GM21717 (cell line): ENCODE results near the gene IL19.
A peak's percentile ranks its signal among the peaks of the same experiment; 100 is the strongest.

Source experiments
- ATAC-seq: cut with Tn5 transposase; IDR thresholded peaks from one replicate; pipeline ENCODE4 v1.9.1; 2021; ENCODE audit warnings: mild to moderate bottlenecking, moderate library complexity; ENCODE audit not compliant: unreplicated experiment

IL19 gene

GRCh38 chr1:206797534-206798383 is 27.2 kb downstream of the IL19 start:
- no peak for ATAC-seq

GRCh38 chr1:206798384-206798996 is 27.9 kb downstream of the IL19 start:
- ATAC-seq, result no peak

- no peak for ATAC-seq
Measured at GRCh38 chr1:206799311-206799710, 28.7 kb downstream of the IL19 start.

GRCh38 chr1:206800411-206800810 is 29.8 kb downstream of the IL19 start:
- ATAC-seq, result no peak

GRCh38 chr1:206800891-206801290 is 30.3 kb downstream of the IL19 start:
- ATAC-seq, result no peak

GRCh38 chr1:206801467-206801866 is 30.9 kb downstream of the IL19 start:
- ATAC-seq, result no peak

- no peak for ATAC-seq
Measured at GRCh38 chr1:206802401-206802800, 31.8 kb downstream of the IL19 start.

GRCh38 chr1:206803221-206803730 is 32.7 kb downstream of the IL19 start:
- peak; percentile 93 for ATAC-seq

GRCh38 chr1:206804156-206804737 is 33.7 kb downstream of the IL19 start:
- no peak for ATAC-seq

- ATAC-seq, result no peak
Measured at GRCh38 chr1:206805357-206805756, 34.8 kb downstream of the IL19 start.

GRCh38 chr1:206808615-206809014 is 38.0 kb downstream of the IL19 start:
- ATAC-seq, result no peak

GRCh38 chr1:206809504-206810084 is 39.0 kb downstream of the IL19 start:
- no peak for ATAC-seq

GRCh38 chr1:206812471-206812870 is 41.9 kb downstream of the IL19 start:
- no peak for ATAC-seq

GRCh38 chr1:206814716-206815341 is 44.3 kb downstream of the IL19 start:
- ATAC-seq, result no peak

GRCh38 chr1:206816390-206817287 is 46.1 kb downstream of the IL19 start:
- ATAC-seq, result peak; percentile 59

GRCh38 chr1:206821493-206821892 is 50.9 kb downstream of the IL19 start:
- ATAC-seq, result no peak

- no peak for ATAC-seq
Measured at GRCh38 chr1:206823727-206824126, 53.2 kb downstream of the IL19 start.

GRCh38 chr1:206824331-206824730 is 53.8 kb downstream of the IL19 start:
- no peak for ATAC-seq

GRCh38 chr1:206826394-206826793 is 55.8 kb downstream of the IL19 start:
- no peak for ATAC-seq

- ATAC-seq, result no peak
Measured at GRCh38 chr1:206828061-206828460, 57.5 kb downstream of the IL19 start.
